A673 (cell line): ENCODE data around the gene IQCF5. TPM values are rescaled to one million over a fixed set of nuclear protein-coding genes. Genes with fewer than 3 reads are reported as not detected.
"Not testable (repeated sequence)": the region's sequence is repeated elsewhere in the genome, so short reads cannot be mapped to it uniquely, and the experiment has no call there.

ENCODE experiments used
- BruUV-seq: library from RNA; stranded (reverse); fragments of 400-500 nt; replicated peaks from 2 replicates; lab custom pipeline; 2021; lab: Mats Ljungman, UMichigan
- CTCF ChIA-PET: fragments of 300-600 bp; sonication (Branson Sonifier 250); formaldehyde crosslinking; loops from one replicate; lab custom pipeline; 2022; ENCODE audit warnings: antibody characterized with exemption; lab: Charles Lee
- POLR2A ChIA-PET: fragments of 300-600 bp; sonication (Branson Sonifier 250); formaldehyde crosslinking; loops from one replicate; lab custom pipeline; 2022; ENCODE audit warnings: antibody characterized with exemption; ENCODE audit not compliant: low non-redundant PET; lab: Charles Lee
- DNase-seq: peaks from one replicate; pipeline ENCODE4 v3.0.0-alpha.2; 2015; ENCODE audit warnings: low spot score
- H3K27ac ChIP-seq: fragments of 200-600 bp; sonication (generic); 2 replicates; pipeline ENCODE4 v1.5.1; 2016; ENCODE audit warnings: mixed run types, low read depth, mild to moderate bottlenecking, mixed read lengths, antibody characterized with exemption, low read length; ENCODE audit not compliant: poor library complexity, severe bottlenecking
- H3K27me3 ChIP-seq: fragments of 200-600 bp; sonication (generic); replicated peaks from 2 replicates; pipeline ENCODE4 v1.6.1; 2017; ENCODE audit warnings: mixed run types, low read depth, mild to moderate bottlenecking, mixed read lengths, antibody characterized with exemption, low read length; ENCODE audit not compliant: insufficient read depth, poor library complexity
- H3K36me3 ChIP-seq: fragments of 200-600 bp; sonication (generic); 2 replicates; pipeline ENCODE4 v1.6.1; 2016; ENCODE audit warnings: mixed run types, mild to moderate bottlenecking, mixed read lengths, antibody characterized with exemption, low read length; ENCODE audit not compliant: insufficient read depth, poor library complexity, severe bottlenecking
- H3K4me1 ChIP-seq: fragments of 200-600 bp; sonication (generic); 2 replicates; pipeline ENCODE4 v1.6.1; 2017; ENCODE audit warnings: mixed run types, mild to moderate bottlenecking, mixed read lengths, antibody characterized with exemption, low read length; ENCODE audit not compliant: insufficient read depth, poor library complexity, severe bottlenecking
- H3K4me3 ChIP-seq: fragments of 200-600 bp; sonication (generic); 2 replicates; pipeline ENCODE4 v1.5.1; 2016; ENCODE audit warnings: low read depth, mixed run types, mild to moderate bottlenecking, mixed read lengths, low read length; ENCODE audit not compliant: poor library complexity, severe bottlenecking
- H3K9me3 ChIP-seq: fragments of 200-600 bp; sonication (generic); 2 replicates; pipeline ENCODE4 v1.6.1; 2016; ENCODE audit warnings: mixed run types, low read depth, mild to moderate bottlenecking, mixed read lengths, antibody characterized with exemption, low read length; ENCODE audit not compliant: poor library complexity, severe bottlenecking
- CTCF ChIP-seq: fragments of 300-800, 200-600 bp; sonication (generic); conservative IDR thresholded peaks from 2 replicates; pipeline ENCODE4 v1.5.1; 2017; ENCODE audit warnings: low read depth, mild to moderate bottlenecking, antibody characterized with exemption, low read length, moderate library complexity, mixed read lengths
- EZH2 ChIP-seq: fragments of 200-600 bp; sonication (generic); IDR thresholded peaks from 2 replicates; pipeline ENCODE4 v1.6.1; 2017; ENCODE audit warnings: borderline replicate concordance, low read depth, mild to moderate bottlenecking, mixed read lengths, antibody characterized with exemption, low read length; ENCODE audit not compliant: poor library complexity, severe bottlenecking
- intact Hi-C: fragments of 100-400 bp; cut with micrococcal nuclease; formaldehyde crosslinking; loops from one replicate; pipeline ENCODE4 v1.10.0; 2022; ENCODE audit not compliant: unreplicated experiment
- total RNA-seq: library from RNA; stranded (reverse); gene quantifications from 2 replicates; pipeline ENCODE4 v1.2.3, GENCODE V29; 2021

The IQCF5 gene
- total RNA-seq, 1 experiment from 2014 or later: not detected

GRCh38 chr3:51908026-51908425 lies 32.6 kb upstream of the IQCF5 start:
- ChIA-PET CTCF (no interaction called here), POLR2A (no interaction called here)
- no TSS peak for BruUV-seq
- Histone ChIP-seq H3K4me3 (no peak overlapping the region), H3K36me3 (no peaks in the 10 kb centered on the region), H3K9me3 (no peaks in the 10 kb centered on the region), H3K4me1 (no peaks in the 10 kb centered on the region), H3K27ac (no peak overlapping the region), H3K27me3 (no peaks in the 10 kb centered on the region)
- intact Hi-C loops: no loop called here
- no peak for DNase-seq
- no peak for TF ChIP-seq CTCF
- no peak for TF ChIP-seq EZH2

GRCh38 chr3:51904034-51904823 lies 28.8 kb upstream of the IQCF5 start:
- Histone ChIP-seq H3K27ac (no peak overlapping the region), H3K27me3 (peaks cover 6% of the 10 kb centered on the region), H3K4me3 (no peak overlapping the region), H3K9me3 (no peaks in the 10 kb centered on the region), H3K36me3 (no peaks in the 10 kb centered on the region), H3K4me1 (no peaks in the 10 kb centered on the region)
- TF ChIP-seq CTCF (no peak), EZH2 (no peak)
- intact Hi-C loops: no loop called here
- no TSS peak for BruUV-seq
- no peak for DNase-seq
- POLR2A ChIA-PET: no interaction called here
- CTCF ChIA-PET: no interaction called here

GRCh38 chr3:51902361-51902760 lies 27.0 kb upstream of the IQCF5 start:
- DNase-seq, H3K27ac ChIP-seq, H3K4me1 ChIP-seq, H3K4me3 ChIP-seq, intact Hi-C loops, BruUV-seq, CTCF ChIA-PET, H3K36me3 ChIP-seq, H3K27me3 ChIP-seq, H3K9me3 ChIP-seq, POLR2A ChIA-PET: not testable (repeated sequence)

GRCh38 chr3:51900043-51900442 lies 24.6 kb upstream of the IQCF5 start:
- H3K27ac ChIP-seq, H3K27me3 ChIP-seq, H3K9me3 ChIP-seq, POLR2A ChIA-PET, H3K4me3 ChIP-seq, DNase-seq, CTCF ChIA-PET, H3K36me3 ChIP-seq, intact Hi-C loops, BruUV-seq, H3K4me1 ChIP-seq: not testable (repeated sequence)
